ENCODE data around the gene IFT22.
"Not testable (repeated sequence)": the region's sequence is repeated elsewhere in the genome, so short reads cannot be mapped to it uniquely, and the experiment has no call there.

The IFT22 gene

DNA sequence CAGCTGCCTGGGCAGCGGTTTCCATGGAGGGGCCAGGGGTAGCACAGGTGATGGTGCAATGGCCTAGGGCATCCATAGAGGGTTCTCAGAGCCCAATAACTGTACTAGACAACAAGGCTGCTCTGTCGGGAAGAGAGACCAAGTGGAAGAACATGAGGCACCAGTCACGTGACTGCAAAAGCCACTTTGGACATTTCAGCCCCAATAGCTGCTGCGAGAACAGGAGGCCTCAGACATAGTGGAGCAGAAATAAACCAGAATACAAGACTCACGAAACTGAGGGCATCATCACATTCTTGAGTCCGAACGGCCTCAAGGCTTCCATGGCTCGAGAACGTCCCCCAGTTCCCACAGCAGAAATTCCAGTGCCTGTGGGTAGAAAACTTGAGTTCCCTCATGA lies 44.5 kb downstream of the IFT22 start:
- no peak for DNase-seq

DNA sequence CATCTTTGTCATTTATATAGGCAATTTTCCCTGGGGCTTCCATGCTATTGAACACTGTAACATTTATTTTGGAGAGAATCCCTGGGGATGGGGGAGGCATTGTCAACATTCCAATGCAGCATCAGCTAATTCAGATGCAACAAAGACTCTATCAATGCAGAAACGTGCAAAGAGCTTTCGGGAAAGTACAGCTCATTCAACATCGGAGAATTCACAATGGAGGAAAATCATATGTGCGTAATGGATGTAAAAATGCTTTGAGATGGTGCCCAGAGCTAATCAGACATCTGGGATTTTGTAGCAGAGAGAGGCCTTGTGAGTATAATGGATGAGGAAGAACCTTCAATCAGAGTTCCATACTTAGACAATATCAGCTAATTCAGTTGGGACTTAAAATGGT lies 48.4 kb downstream of the IFT22 start:
- no peak for DNase-seq

DNA sequence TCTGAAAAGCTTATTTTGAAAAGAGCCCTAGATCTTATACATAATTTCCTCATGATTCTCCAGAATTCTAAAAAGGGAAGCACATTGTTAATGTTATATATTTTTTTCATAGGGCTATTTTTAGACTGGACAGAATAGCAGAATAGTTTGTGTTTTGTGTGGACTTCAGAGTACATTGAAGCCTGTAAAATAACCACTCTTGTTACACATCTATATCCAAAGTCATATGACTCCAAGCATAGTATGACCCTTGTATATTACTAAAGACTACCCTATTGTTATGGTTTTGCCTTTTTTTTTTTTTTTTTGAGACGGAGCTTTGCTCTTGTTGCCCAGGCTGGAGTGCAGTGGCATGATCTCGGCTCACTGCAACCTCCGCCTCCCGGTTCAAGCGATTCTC lies 50.6 kb downstream of the IFT22 start:
- no peak for DNase-seq

DNA sequence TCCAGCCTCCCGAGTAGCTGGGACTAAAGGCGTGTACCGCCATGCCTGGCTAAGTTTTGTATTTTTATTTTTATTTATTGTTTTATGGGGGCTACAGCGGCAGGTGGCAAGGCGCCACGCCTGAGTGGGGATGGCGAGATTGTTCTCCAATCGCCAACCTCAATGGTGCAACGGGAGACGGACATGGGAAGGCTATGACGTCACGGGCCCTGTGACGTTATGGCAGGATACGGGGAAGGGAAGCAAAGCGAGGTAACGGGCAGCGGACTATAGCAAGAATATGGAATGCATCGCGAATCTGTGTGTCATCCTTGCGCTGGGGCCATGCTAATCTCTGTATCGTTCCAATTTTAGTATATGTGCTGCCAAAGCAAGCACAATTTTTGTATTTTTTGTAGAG lies 51.9 kb downstream of the IFT22 start:
- no peak for DNase-seq

DNA sequence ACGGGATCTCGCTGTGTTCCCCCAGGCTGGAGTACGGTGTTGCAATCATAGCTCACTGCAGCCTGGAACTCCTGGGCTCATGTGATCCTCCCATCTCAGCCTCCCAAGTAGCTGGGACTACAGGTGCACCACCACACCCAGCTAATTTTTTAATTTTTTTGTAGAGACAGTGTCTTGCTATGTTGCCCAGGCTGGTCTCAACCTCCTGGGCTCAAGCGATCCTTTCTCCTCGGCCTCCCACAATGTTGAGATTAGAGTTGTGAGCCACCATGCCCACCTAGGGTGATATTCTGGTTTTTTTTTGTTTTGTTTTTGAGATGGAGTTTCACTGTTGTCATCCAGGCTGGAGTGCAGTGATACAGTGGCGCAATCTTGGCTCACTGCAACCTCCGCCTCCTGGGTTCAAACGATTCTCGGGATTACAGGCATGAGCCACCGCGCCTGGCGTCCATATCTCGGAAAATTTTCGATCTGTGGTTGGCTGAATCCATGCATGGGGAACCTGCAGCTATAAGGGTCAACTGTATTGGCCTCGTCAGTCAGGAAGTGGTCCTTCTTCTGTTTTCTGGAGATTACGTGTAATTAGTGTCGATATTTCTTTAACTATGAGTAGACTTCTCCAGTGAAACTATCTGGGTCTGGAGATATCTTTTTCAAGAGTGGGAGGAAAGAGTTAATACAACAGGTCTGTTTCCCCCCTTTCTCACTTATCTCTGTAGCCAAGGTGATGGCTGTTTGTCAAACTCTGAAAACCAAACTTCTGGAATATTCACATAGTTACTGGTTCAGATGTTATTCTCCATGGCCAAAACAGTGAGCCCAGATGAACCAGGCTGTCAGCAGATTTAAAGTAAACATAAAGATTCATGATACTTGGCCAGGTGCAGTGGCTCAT lies 55.7 kb downstream of the IFT22 start:
- no peak for DNase-seq

DNA sequence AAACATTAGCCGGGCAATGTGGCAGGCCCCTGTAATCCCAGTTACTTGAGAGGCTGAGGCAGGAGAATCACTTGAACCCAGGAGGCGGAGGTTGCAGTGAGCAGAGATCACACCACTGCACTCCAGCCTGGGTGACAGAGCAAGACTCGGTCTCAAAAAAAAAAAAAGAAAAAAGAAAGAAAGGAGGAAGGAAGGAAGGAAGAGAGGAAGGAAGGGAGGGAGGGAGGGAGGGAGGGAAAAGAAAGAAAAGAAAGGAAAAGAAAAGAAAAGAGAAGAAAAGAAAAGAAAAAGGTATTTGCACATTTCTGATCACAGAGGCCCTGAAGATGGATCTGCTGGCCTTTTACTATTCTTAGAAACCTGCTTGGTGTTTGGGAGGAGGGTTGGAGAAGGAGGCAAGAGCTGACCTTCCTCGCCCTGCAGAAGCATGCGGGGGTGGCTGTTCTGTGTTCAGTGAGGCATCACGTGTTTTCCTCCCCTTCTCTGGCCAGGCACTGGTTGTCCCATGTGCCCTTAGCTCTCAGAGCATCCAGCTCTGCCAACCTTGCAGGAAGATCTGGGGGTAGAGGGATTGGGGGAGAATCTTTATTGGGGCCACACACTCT lies 57.4 kb downstream of the IFT22 start:
- DNase-seq: not testable (repeated sequence)

Data from NCI-H1092 (cell line).